Measurements from ENCODE around the gene UBASH3A. TPM values are rescaled to one million over a fixed set of nuclear protein-coding genes. Genes with fewer than 3 reads are reported as not detected.

UBASH3A gene
- polyA plus RNA-seq, 2 of the 4 experiments (the other 2 are of a cell fraction) = not detected

DNA sequence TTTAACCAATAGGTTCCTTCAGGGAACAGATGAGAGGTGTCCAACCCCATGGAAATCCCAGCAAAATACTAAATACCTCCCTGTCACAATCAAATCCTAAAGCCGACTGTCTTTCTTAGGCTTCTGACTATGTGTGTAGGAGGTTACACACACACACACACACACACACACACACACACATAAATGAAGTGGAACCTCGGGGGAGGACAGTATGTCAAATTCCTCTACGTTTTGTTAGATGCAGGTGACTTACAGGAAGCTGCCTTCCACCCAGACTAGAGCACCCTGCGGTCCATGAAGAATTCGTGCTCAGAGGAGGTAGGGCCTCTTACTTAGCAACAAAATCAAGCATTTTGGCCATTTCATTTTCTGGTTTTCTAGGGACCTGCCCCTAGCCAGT is 75.9 kb downstream of the UBASH3A start:
- H3K4me1 ChIP-seq = peaks cover 3% of the 10 kb centered on the region; the same call in 2 of the 3 replicates
- ChIA-PET POLR2A (no interaction called here), CTCF (no interaction called here)
- TF ChIP-seq RCOR1 (IDR thresholded peaks at IDR 0.05; ENCODE audit: low read depth, low read length) (no peak), NFE2L2 (conservative IDR thresholded peaks at IDR 0.05; ENCODE audit: low read length) (no peak), NPAS2 (CRISPR knock-in tag; IDR thresholded peaks at IDR 0.05; ENCODE audit: borderline replicate concordance) (no peak)
- TF ChIP-seq, protein P1, sequence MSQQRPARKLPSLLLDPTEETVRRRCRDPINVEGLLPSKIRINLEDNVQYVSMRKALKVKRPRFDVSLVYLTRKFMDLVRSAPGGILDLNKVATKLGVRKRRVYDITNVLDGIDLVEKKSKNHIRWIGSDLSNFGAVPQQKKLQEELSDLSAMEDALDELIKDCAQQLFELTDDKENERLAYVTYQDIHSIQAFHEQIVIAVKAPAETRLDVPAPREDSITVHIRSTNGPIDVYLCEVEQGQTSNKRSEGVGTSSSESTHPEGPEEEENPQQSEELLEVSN (IDR thresholded peaks at IDR 0.05; ENCODE audit: borderline replicate concordance, low read depth) = no peak
- H3K9me3 ChIP-seq = no peaks in the 10 kb centered on the region
- H3K27ac ChIP-seq = no peak overlapping the region
- 63% methylated on average over 5 of the region's 5 CpGs for WGBS (ENCODE audit: missing lambda C conversion rate)
- H3K4me2 ChIP-seq = no peak overlapping the region
- ATAC-seq (no peak), DNase-seq (ENCODE audit: low read depth in 1 of 2, low spot score in 1 of 2) (no peak), FAIRE-seq (no peak)
- H3K4me3 ChIP-seq = no peak overlapping the region

DNA sequence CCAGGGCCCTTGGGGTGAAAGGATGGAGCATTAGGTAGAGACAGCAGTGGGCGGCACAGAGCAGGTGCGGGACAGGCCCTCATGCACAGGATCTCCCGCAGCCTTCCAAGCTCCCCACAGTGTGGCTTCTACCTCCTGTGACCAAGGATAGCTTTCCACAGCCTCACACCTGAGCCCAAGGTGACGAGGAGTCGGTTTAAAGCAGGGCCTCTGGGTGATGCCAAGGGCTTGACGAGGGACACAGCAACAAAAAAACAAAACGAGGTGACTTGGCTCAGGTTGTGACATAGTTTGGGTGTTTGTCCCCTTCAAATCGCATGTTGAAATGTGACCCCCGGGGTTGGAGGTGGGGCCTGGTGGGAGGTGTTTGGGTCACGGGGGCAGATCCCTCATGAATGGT is 77.0 kb downstream of the UBASH3A start:
- WGBS (ENCODE audit: missing lambda C conversion rate) = 75% methylated on average over 6 of the region's 10 CpGs
- Histone ChIP-seq H3K4me2 (no peak overlapping the region), H3K4me3 (no peak overlapping the region), H3K9me3 (no peaks in the 10 kb centered on the region), H3K4me1 (no peaks in the 10 kb centered on the region), H3K27ac (no peak overlapping the region)
- FAIRE-seq (no peak), ATAC-seq (no peak), DNase-seq (ENCODE audit: low read depth in 1 of 2, low spot score in 1 of 2) (no peak)
- TF ChIP-seq HDAC2 (IDR thresholded peaks at IDR 0.05) (no peak), NR3C1 (IDR thresholded peaks at IDR 0.05) (no peak), RAD21 (conservative IDR thresholded peaks at IDR 0.05 in 1 of 2, IDR thresholded peaks at IDR 0.05 in 1 of 2) (no peak), HOXB13 (CRISPR knock-in tag; IDR thresholded peaks at IDR 0.05; ENCODE audit: low read depth) (no peak)
- ChIA-PET POLR2A (no interaction called here), CTCF (interaction anchor here (1.1 kb wide), 1 partner anchor 12 kb away, joined by 3 read pairs; no protein-coding TSS in a partner anchor)

DNA sequence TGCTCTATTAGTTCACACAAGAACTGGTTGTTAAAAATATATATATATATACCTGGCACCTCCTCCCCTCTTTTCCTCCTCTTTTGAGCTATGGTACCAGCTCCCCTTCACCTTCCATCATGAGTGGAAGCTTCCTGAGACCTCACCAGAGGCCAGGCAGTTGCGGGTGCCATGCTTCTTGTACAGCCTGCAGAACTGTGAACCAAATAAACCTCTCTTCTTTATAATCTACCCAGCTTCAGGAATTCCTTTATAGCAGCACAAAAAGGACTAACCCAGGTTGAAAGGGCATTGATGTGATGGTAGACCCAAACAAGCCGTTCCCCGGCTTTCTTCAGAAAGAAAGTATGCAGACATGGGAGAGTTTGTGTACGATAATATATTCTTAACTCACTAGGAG is 77.5 kb downstream of the UBASH3A start:
- POLR2A ChIA-PET = no interaction called here
- Histone ChIP-seq H3K4me1 (no peaks in the 10 kb centered on the region), H3K4me2 (no peak overlapping the region), H3K9me3 (no peaks in the 10 kb centered on the region), H3K27ac (no peak overlapping the region), H3K4me3 (no peak overlapping the region)
- 61% methylated on average over 4 of the region's 4 CpGs for WGBS (ENCODE audit: missing lambda C conversion rate)
- CTCF ChIA-PET = interaction anchor here (1.1 kb wide), 1 partner anchor 12 kb away, joined by 3 read pairs; no protein-coding TSS in a partner anchor
- ATAC-seq (no peak), DNase-seq (ENCODE audit: low read depth in 1 of 2, low spot score in 1 of 2) (no peak), FAIRE-seq (no peak)
- TF ChIP-seq CBX8 (IDR thresholded peaks at IDR 0.05) (no peak), POLR2AphosphoS2 (conservative IDR thresholded peaks at IDR 0.05; ENCODE audit: low read length) (no peak), JUN (IDR thresholded peaks at IDR 0.05) (no peak), HOXA7 (CRISPR knock-in tag; IDR thresholded peaks at IDR 0.05) (no peak), TFCP2L1 (CRISPR knock-in tag; IDR thresholded peaks at IDR 0.05) (no peak), RFX5 (IDR thresholded peaks at IDR 0.05) (no peak), RAD21 (conservative IDR thresholded peaks at IDR 0.05 in 1 of 2, IDR thresholded peaks at IDR 0.05 in 1 of 2) (no peak), PHF8 (IDR thresholded peaks at IDR 0.05; ENCODE audit: borderline replicate concordance, low read depth) (no peak), ZFP36 (IDR thresholded peaks at IDR 0.05; ENCODE audit: borderline replicate concordance, partially characterized antibody) (no peak), ZNF302 (CRISPR knock-in tag; IDR thresholded peaks at IDR 0.05) (no peak), CBX2 (IDR thresholded peaks at IDR 0.05; ENCODE audit: borderline replicate concordance, low read depth) (no peak), MAZ (IDR thresholded peaks at IDR 0.05; ENCODE audit: borderline replicate concordance, low read depth, low read length) (no peak), CEBPB (IDR thresholded peaks at IDR 0.05) (no peak), SREBF2 (IDR thresholded peaks at IDR 0.05) (no peak)
- TF ChIP-seq, protein P2, sequence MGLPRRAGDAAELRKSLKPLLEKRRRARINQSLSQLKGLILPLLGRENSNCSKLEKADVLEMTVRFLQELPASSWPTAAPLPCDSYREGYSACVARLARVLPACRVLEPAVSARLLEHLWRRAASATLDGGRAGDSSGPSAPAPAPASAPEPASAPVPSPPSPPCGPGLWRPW (IDR thresholded peaks at IDR 0.05) = no peak
- TF ChIP-seq, protein P3, sequence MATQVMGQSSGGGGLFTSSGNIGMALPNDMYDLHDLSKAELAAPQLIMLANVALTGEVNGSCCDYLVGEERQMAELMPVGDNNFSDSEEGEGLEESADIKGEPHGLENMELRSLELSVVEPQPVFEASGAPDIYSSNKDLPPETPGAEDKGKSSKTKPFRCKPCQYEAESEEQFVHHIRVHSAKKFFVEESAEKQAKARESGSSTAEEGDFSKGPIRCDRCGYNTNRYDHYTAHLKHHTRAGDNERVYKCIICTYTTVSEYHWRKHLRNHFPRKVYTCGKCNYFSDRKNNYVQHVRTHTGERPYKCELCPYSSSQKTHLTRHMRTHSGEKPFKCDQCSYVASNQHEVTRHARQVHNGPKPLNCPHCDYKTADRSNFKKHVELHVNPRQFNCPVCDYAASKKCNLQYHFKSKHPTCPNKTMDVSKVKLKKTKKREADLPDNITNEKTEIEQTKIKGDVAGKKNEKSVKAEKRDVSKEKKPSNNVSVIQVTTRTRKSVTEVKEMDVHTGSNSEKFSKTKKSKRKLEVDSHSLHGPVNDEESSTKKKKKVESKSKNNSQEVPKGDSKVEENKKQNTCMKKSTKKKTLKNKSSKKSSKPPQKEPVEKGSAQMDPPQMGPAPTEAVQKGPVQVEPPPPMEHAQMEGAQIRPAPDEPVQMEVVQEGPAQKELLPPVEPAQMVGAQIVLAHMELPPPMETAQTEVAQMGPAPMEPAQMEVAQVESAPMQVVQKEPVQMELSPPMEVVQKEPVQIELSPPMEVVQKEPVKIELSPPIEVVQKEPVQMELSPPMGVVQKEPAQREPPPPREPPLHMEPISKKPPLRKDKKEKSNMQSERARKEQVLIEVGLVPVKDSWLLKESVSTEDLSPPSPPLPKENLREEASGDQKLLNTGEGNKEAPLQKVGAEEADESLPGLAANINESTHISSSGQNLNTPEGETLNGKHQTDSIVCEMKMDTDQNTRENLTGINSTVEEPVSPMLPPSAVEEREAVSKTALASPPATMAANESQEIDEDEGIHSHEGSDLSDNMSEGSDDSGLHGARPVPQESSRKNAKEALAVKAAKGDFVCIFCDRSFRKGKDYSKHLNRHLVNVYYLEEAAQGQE (IDR thresholded peaks at IDR 0.05) = no peak

Measured in A549 (cell line).